Parathyroid adenoma (tissue), 2 donors: ENCODE results near the gene MLLT3.

Source experiments
- H2AFZ ChIP-seq: fragments of 300-600 bp; sonication (generic); one replicate; pipeline ENCODE4 v1.7.0; 2017; ENCODE audit warnings: antibody characterized with exemption, mild to moderate bottlenecking
- H3K27ac ChIP-seq: fragments of 300-600 bp; sonication (generic); one replicate; pipeline ENCODE4 v1.7.0; 2017
- H3K27me3 ChIP-seq: fragments of 300-600 bp; sonication (generic); one replicate; pipeline ENCODE4 v1.7.0; 2017; ENCODE audit warnings: low read length; ENCODE audit not compliant: control insufficient read depth, insufficient read depth
- H3K36me3 ChIP-seq: fragments of 300-600 bp; sonication (generic); one replicate; pipeline ENCODE4 v1.7.0; 2017; ENCODE audit warnings: low read length; ENCODE audit not compliant: control insufficient read depth, insufficient read depth
- H3K4me1 ChIP-seq: fragments of 300-600 bp; sonication (generic); one replicate; pipeline ENCODE4 v1.7.0; 2017; ENCODE audit warnings: control low read depth
- H3K4me2 ChIP-seq: fragments of 300-600 bp; sonication (generic); one replicate; pipeline ENCODE4 v1.7.0; 2017; ENCODE audit warnings: low read length
- H3K4me3 ChIP-seq: fragments of 300-600 bp; sonication (generic); one replicate; pipeline ENCODE4 v1.7.0; 2017; ENCODE audit warnings: low read depth, low read length
- H3K79me2 ChIP-seq: fragments of 300-600 bp; sonication (generic); one replicate; pipeline ENCODE4 v1.7.0; 2017; ENCODE audit warnings: control low read depth
- H3K9ac ChIP-seq: fragments of 300-600 bp; sonication (generic); one replicate; pipeline ENCODE4 v1.7.0; 2017; ENCODE audit warnings: mild to moderate bottlenecking
- H3K9me3 ChIP-seq: fragments of 300-600 bp; sonication (generic); one replicate; pipeline ENCODE4 v1.7.0; 2017; ENCODE audit warnings: low read length; ENCODE audit not compliant: control insufficient read depth
- TF ChIP-seq, protein P1 (sequence below): fragments of 300-600 bp; sonication (generic); IDR thresholded peaks from one replicate; pipeline ENCODE4 v1.7.0; 2017; ENCODE audit warnings: antibody characterized with exemption, mild to moderate bottlenecking
- donor health status: primary hyperparathyroidism.

MLLT3 gene

GRCh38 chr9:20512106-20512505 is 110.2 kb downstream of the MLLT3 start:
- Histone ChIP-seq H3K9me3 (no peaks in the 10 kb centered on the region), H3K27ac (no peak overlapping the region)

GRCh38 chr9:20511686-20512085 is 110.6 kb downstream of the MLLT3 start:
- Histone ChIP-seq H3K4me2 (no peak overlapping the region), H2AFZ (no peak overlapping the region), H3K36me3 (no peaks in the 10 kb centered on the region), H3K9me3 (no peaks in the 10 kb centered on the region), H3K79me2 (no peaks in the 10 kb centered on the region), H3K9ac (no peak overlapping the region), H3K27me3 (no peaks in the 10 kb centered on the region), H3K4me1 (no peaks in the 10 kb centered on the region), H3K27ac (no peak overlapping the region), H3K4me3 (no peak overlapping the region)
- TF ChIP-seq, protein P1, sequence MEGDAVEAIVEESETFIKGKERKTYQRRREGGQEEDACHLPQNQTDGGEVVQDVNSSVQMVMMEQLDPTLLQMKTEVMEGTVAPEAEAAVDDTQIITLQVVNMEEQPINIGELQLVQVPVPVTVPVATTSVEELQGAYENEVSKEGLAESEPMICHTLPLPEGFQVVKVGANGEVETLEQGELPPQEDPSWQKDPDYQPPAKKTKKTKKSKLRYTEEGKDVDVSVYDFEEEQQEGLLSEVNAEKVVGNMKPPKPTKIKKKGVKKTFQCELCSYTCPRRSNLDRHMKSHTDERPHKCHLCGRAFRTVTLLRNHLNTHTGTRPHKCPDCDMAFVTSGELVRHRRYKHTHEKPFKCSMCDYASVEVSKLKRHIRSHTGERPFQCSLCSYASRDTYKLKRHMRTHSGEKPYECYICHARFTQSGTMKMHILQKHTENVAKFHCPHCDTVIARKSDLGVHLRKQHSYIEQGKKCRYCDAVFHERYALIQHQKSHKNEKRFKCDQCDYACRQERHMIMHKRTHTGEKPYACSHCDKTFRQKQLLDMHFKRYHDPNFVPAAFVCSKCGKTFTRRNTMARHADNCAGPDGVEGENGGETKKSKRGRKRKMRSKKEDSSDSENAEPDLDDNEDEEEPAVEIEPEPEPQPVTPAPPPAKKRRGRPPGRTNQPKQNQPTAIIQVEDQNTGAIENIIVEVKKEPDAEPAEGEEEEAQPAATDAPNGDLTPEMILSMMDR: no peak

More at GRCh38 chr9:20512106-20512505, 110.2 kb downstream of the MLLT3 start:
- Histone ChIP-seq H3K27me3 (no peaks in the 10 kb centered on the region), H3K79me2 (no peaks in the 10 kb centered on the region), H3K4me1 (no peaks in the 10 kb centered on the region), H3K36me3 (no peaks in the 10 kb centered on the region), H3K4me2 (no peak overlapping the region), H3K9ac (no peak overlapping the region), H2AFZ (no peak overlapping the region), H3K4me3 (no peak overlapping the region)
- TF ChIP-seq, protein P1: no peak

DNA sequence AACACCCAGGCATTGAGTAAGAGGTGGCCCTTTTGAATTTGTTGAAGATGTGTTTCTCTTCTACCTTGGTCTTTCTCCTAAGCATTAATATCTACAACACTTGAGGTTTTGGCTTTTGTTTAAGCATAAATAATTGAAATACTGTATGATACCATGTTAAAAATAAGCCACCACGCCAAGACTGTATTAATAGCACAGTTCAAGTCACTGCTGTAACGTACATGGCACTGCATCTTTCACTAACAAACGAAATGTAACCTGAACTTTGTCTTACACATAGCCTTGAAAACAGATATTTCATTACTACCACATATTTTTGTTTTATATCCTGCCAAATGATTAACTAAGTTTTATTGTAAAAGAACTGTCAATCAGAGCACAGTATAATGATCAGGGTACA is 112.8 kb downstream of the MLLT3 start:
- H3K4me2 ChIP-seq: no peak overlapping the region
- H3K36me3 ChIP-seq: no peaks in the 10 kb centered on the region
- no peaks in the 10 kb centered on the region for H3K79me2 ChIP-seq
- H3K4me1 ChIP-seq: no peaks in the 10 kb centered on the region
- TF ChIP-seq, protein P1: no peak
- H3K27me3 ChIP-seq: no peaks in the 10 kb centered on the region
- no peak overlapping the region for H3K27ac ChIP-seq
- H2AFZ ChIP-seq: no peak overlapping the region
- H3K4me3 ChIP-seq: no peak overlapping the region
- H3K9ac ChIP-seq: no peak overlapping the region
- no peaks in the 10 kb centered on the region for H3K9me3 ChIP-seq

DNA sequence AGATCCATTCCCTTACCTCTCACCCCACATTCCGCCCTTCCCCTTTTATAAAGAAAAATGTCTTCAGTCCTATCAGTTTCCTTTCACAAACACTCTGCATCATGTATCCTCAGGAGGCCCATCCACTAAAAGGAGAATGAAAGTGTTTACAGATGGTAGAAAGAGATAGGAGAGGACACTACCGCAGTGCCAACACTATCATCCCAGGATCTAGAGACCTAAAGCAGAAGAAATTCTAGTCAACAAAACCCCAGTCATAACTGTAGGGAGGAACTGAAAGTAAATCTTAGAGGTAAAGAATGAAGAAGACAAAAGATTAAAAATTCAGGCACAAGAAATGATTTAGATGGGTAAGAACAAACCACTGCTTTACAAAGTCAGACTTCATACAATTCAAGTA is 114.1 kb downstream of the MLLT3 start:
- H3K9ac ChIP-seq: no peak overlapping the region
- no peaks in the 10 kb centered on the region for H3K27me3 ChIP-seq
- no peaks in the 10 kb centered on the region for H3K36me3 ChIP-seq
- no peaks in the 10 kb centered on the region for H3K4me1 ChIP-seq
- TF ChIP-seq, protein P1: no peak
- H2AFZ ChIP-seq: no peak overlapping the region
- no peak overlapping the region for H3K4me3 ChIP-seq
- peak overlapping the region; percentile 58 for H3K4me2 ChIP-seq
- no peaks in the 10 kb centered on the region for H3K79me2 ChIP-seq
- no peak overlapping the region for H3K27ac ChIP-seq
- no peaks in the 10 kb centered on the region for H3K9me3 ChIP-seq

- no peaks in the 10 kb centered on the region for H3K9me3 ChIP-seq
- peaks cover 4% of the 10 kb centered on the region for H3K79me2 ChIP-seq
- no peaks in the 10 kb centered on the region for H3K27me3 ChIP-seq
- H3K4me1 ChIP-seq: no peaks in the 10 kb centered on the region
- no peak overlapping the region for H3K4me2 ChIP-seq
- H3K9ac ChIP-seq: no peak overlapping the region
- TF ChIP-seq, protein P1: no peak
- H3K36me3 ChIP-seq: no peaks in the 10 kb centered on the region
- H2AFZ ChIP-seq: no peak overlapping the region
- H3K27ac ChIP-seq: no peak overlapping the region
- H3K4me3 ChIP-seq: no peak overlapping the region
Observed at GRCh38 chr9:20507431-20507830, 114.9 kb downstream of the MLLT3 start.
